Fibroblast of the aortic adventitia (primary cell): ENCODE data around the gene CHURC1. TPM values are rescaled to one million over a fixed set of nuclear protein-coding genes. Genes with fewer than 3 reads are reported as not detected.

Experiments used
- DNase-seq: peaks from one replicate; pipeline ENCODE4 v3.0.0-alpha.2; 2010; ENCODE audit warnings: low read depth
- H3K4me3 ChIP-seq: 2 replicates; pipeline ENCODE4 v1.5.1; 2011; ENCODE audit warnings: low read depth, mild to moderate bottlenecking, control low read depth, low read length, moderate library complexity
- CTCF ChIP-seq: IDR thresholded peaks from 2 replicates; pipeline ENCODE4 v1.5.1; 2011; ENCODE audit warnings: mild to moderate bottlenecking, low read length, control low read depth, inconsistent platforms; ENCODE audit not compliant: insufficient read depth
- total RNA-seq: library from RNA; depleted of rRNA; stranded (reverse); fragments of >200 nt; gene quantifications from 2 replicates; pipeline ENCODE4 v1.2.3, GENCODE V29; 2012; ENCODE audit warnings: low replicate concordance

CHURC1 gene
- total RNA-seq, 1 donor = 85.4 TPM

GRCh38 chr14:64953310-64953654 lies 39.0 kb downstream of the CHURC1 start:
- H3K4me3 ChIP-seq = no peak overlapping the region
- DNase-seq = no peak
- no peak for TF ChIP-seq CTCF

- DNase-seq = no peak
- no peak overlapping the region for H3K4me3 ChIP-seq
Observed at GRCh38 chr14:64953661-64954060, 39.4 kb downstream of the CHURC1 start.

GRCh38 chr14:64954491-64955240 lies 40.4 kb downstream of the CHURC1 start:
- no peak for DNase-seq
- TF ChIP-seq CTCF = no peak
- H3K4me3 ChIP-seq = no peak overlapping the region

More at GRCh38 chr14:64953661-64954060, 39.4 kb downstream of the CHURC1 start:
- no peak for TF ChIP-seq CTCF

GRCh38 chr14:64955297-64955696 lies 41.0 kb downstream of the CHURC1 start:
- TF ChIP-seq CTCF = no peak
- no peak for DNase-seq
- H3K4me3 ChIP-seq = no peak overlapping the region

GRCh38 chr14:64956697-64957406 lies 42.6 kb downstream of the CHURC1 start:
- no peak overlapping the region for H3K4me3 ChIP-seq
- DNase-seq = peak; percentile 6
- no peak for TF ChIP-seq CTCF

- TF ChIP-seq CTCF = no peak
- H3K4me3 ChIP-seq = no peak overlapping the region
- no peak for DNase-seq
Observed at GRCh38 chr14:64958201-64958600, 43.9 kb downstream of the CHURC1 start.
